Measurements from ENCODE around the gene CTSE.
A peak's percentile ranks its signal among the peaks of the same experiment; 100 is the strongest.

CTSE gene

GRCh38 chr1:206049919-206050600, 26.4 kb upstream of the CTSE start:
- no peak for DNase-seq (ENCODE audit: low spot score)

- no peak for DNase-seq (ENCODE audit: low spot score)
Measured at GRCh38 chr1:206049293-206049692, 25.6 kb upstream of the CTSE start.

GRCh38 chr1:206048582-206048981, 24.9 kb upstream of the CTSE start:
- DNase-seq (ENCODE audit: low spot score), result no peak

- DNase-seq (ENCODE audit: low spot score), result no peak
Measured at GRCh38 chr1:206047271-206047670, 23.6 kb upstream of the CTSE start.

GRCh38 chr1:206041640-206042039, 17.9 kb upstream of the CTSE start:
- no peak for DNase-seq (ENCODE audit: low spot score)

GRCh38 chr1:206040328-206040727, 16.6 kb upstream of the CTSE start:
- no peak for DNase-seq (ENCODE audit: low spot score)

GRCh38 chr1:206039046-206039973, 15.6 kb upstream of the CTSE start:
- no peak for DNase-seq (ENCODE audit: low spot score)

GRCh38 chr1:206037581-206037980, 13.9 kb upstream of the CTSE start:
- DNase-seq (ENCODE audit: low spot score), result no peak

- DNase-seq (ENCODE audit: low spot score), result no peak
Measured at GRCh38 chr1:206036663-206037455, 13.2 kb upstream of the CTSE start.

GRCh38 chr1:206035027-206035426, 11.3 kb upstream of the CTSE start:
- DNase-seq (ENCODE audit: low spot score), result no peak

GRCh38 chr1:206032380-206033140, 8.9 kb upstream of the CTSE start:
- DNase-seq (ENCODE audit: low spot score), result no peak

GRCh38 chr1:206030714-206031113, 7.0 kb upstream of the CTSE start:
- DNase-seq (ENCODE audit: low spot score), result peak; percentile 57

GRCh38 chr1:206030191-206030590, 6.5 kb upstream of the CTSE start:
- no peak for DNase-seq (ENCODE audit: low spot score)

GRCh38 chr1:206029484-206029883, 5.8 kb upstream of the CTSE start:
- DNase-seq (ENCODE audit: low spot score), result no peak

GRCh38 chr1:206025283-206025820, 1.7 kb upstream of the CTSE start:
- no peak for DNase-seq (ENCODE audit: low spot score)

- no peak for DNase-seq (ENCODE audit: low spot score)
Measured at GRCh38 chr1:206022766-206023165, 929 bp downstream of the CTSE start.

- no peak for DNase-seq (ENCODE audit: low spot score)
Measured at GRCh38 chr1:206021626-206022365, 1.9 kb downstream of the CTSE start.

GRCh38 chr1:206021008-206021625, 2.6 kb downstream of the CTSE start:
- no peak for DNase-seq (ENCODE audit: low spot score)

- DNase-seq (ENCODE audit: low spot score), result no peak
Measured at GRCh38 chr1:206020393-206021007, 3.2 kb downstream of the CTSE start.

GRCh38 chr1:206015071-206015470, 8.6 kb downstream of the CTSE start:
- DNase-seq (ENCODE audit: low spot score), result no peak
